NCI-H2171 (cell line): Measurements from ENCODE around the gene CREB3L1.

Experiments
- DNase-seq: peaks from one replicate; lab custom pipeline; 2025; lab: John Stamatoyannopoulos, UW

The CREB3L1 gene

DNA sequence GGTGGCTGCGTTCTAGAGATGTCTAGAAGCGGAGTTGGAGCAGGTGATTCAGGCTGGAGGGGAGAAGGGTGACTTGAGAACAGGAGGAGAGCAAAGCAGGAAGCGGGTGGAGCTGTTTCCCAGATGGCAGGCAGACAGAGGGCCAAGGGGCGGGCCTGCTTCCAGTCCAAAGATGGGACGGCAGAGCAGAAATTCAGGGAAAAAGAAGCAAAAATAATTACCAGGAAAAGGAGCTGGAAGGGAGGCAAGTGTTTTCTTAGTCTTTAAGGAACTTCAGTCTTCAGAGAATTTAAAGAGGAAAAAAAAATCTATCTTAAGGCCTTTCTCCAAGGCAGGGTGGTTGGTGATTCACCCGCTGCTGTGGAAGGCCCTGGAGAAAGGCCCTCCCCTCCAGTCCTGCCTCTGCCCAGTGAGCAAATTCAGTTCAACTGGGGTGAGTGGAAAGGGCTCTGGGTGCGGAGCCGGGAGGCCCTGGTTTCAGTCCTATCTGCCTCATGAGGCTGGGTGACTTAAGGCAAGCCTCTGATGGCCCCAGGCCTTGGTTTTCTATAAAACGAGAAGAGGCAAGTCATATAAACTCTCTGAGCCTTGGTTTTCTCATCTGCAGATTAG lies 4.5 kb upstream of the CREB3L1 start:
- peak; percentile 2 for DNase-seq

DNA sequence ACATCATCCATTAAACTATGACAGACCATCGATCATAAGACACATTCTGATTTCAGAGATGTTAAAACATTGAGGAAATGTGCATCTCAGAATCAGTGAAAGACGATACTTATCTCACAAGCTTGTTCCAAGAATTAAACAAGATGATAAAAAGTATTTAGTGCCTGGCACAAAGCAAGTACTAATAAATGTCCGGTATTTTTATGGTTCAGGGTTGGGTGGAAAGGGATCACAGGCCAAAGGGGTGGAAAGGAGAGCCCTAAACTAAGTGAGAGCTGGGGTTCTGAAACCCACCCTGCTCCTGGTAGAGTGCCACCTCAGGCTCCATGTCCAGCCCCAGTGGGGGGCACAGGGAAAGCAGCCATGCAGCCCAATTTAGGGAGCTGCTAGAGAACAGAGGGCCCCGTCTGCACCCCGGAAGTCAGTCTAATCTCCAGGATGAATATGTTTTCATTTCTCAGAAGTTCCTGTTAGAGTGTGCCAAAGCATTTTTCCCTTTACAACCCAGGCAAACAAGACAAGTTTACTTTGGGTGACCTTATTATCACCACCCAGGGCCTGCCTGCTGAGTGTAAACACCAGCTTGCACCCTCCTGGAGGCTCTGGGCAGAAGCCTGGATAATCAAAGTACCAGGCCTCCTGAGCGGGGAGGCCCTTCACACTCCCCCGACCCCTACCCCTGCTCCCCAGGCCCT lies 3.8 kb upstream of the CREB3L1 start:
- no peak for DNase-seq

DNA sequence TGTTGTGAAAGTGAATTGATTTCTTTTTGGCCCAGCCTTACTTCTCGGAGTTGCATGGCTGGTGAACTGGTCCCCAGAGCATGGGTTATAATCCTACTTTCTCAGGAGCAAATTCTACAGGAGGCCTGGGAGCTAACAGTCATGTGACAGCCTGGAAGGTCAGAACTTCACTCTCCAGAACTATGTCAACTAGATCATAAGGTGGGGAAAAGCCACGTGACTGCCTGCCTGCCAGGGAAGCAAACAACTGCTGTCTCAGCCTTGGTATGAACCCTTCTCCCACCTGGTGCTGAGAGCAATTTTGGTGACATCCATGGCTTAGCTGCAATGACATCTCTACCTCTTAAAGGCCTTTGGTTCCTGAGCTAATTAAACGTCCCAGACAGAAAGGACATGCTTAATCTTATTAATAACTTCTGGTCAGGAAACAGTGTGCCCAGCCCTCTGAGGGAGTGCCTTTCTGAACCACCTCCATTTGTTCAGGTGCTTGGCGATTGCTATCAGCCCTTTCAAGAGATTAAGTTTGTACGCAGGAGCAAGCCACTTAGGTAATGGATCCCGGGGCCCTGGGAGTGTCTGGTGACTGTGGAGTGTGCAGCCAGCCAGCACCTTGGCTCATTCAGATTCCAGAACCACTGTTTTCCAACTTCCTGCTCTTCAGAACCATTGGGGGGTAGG lies 1.4 kb upstream of the CREB3L1 start:
- no peak for DNase-seq

DNA sequence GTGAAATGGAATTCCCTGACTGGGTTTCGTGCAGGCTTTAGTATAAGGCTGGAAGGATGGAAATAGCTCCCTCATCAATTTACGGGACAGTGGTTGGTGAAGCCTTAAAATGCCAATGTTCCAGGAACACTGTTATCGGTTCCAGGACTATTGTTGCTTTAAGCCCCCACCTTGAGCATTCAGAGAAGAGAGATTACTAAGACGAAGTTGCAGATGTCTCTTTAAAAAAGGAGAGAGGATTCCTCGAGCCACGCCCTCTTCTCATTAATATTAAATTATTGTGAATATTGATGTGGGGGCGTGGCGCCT lies 195 bp upstream of the CREB3L1 start:
- DNase-seq = peak; percentile 18

DNA sequence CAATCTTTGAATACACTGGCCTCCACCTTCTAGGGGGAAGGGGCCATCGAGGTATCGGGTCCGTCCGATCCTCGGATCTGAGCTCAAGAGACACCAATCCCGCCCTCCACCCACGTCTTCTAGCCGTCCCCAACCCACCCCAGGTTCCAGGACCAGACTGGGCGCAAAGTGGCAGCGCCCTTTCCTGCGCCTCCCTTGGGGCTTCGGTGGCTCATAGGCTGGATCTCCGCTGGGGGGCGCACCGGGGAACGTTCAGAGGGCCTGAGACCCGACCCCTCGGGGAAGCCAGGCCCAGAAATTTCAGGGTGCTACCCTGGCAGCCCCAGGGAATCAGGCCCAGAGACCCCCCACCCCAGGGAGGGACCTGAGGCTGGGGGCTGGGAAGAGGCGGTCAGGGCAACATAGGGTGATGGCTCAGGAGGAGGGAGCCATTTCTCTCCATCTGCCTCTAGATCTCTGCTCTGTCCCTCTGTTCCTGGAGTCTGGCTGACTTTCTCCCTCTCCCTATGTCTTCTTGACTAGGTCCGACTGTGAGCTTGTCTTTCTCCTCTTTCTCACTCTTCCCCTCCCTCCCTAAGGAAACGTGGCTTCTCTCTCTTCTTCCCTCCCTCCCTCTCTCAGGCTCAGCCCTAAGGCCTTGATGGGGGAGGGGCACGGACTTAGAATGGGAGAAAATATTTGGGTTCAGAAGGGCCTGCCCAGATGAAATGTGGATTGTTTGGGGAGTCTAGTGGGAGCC lies 1.1 kb downstream of the CREB3L1 start:
- no peak for DNase-seq

DNA sequence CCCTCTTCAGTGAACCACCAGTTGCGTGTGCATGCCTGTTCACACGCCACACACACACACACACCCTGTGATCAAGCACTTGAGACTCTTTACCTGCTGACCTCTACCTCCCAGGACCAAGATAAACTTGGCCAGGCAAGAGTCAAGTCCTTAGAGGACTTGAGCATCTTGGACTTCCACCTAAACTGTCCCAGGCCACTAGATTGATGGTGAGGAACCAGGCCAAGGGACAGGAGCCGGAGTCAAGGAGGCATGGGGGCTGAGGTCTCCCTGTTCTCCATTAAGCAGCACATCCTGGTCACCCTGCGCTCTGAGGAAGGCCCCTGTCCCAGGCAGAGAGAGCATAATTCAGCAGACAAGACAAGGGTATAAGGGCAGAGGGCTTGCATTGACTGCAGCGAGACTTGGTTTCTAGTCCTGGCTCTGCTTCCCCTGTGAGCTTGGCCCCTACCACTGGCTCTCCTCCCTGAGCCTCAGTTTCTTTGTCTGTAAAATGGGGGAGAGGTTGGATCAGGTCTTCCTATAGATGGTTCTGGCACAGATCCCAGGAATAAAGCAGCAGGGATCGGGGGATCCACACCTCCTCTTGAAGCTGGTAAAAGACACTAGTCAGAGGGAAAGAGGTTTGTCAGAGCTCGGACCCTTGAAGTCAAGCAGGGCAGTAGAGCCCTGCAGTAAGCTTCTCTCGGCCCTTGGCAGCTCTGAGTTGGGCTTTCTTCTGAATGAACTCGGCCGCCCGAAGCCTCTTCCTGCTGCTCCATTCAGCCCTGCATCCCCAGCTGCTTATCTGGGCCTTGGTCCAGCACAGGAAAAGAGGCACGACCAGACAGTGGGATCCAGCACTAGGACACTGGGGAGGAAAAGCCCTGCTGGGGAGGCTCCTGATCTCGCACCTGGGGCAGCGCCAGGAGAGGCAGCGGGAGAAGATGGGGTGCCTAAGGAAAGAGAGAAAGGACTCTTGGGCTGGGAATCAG lies 2.0 kb downstream of the CREB3L1 start:
- DNase-seq = no peak

DNA sequence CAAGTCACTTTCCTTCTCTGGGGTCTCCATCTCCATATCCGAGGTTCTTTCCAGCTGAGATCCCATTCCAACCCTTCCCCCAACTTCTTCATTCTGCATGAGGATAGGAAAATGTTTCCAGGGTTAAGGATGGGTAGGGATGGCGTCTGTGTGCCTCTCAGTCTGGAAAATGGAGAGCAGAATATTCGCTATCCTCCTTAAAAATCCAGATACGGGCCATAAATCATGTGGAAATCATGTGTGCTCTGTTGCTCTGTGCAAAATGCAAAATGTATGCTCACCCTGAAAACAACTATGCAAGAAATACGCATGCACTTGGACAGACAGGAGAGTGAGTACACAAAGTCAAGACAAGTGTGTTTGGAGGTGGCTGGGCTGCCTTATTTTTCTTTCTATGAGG lies 3.2 kb downstream of the CREB3L1 start:
- DNase-seq = no peak

DNA sequence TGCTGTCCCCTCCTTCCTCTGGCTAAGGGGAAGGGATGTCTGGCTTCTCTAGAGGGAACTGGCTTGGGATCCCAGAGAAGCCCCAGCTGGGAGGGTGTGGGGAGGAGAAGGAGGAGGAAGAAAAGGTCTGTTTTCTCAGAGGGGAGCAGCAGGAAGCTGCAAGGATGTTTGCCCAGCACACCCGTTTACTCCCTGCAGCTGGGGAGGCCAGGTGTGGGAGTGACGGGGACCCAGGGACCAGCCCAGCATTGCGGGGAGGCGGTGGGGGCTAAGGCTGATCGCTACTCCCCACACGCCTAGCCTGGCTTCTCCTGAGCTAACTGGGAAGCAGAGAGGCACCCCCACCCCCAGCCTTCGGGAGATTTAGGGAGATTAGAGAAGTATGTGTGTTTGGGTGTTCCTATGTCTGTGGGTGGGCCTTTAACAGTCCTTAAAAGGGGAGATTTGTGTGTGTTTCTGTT lies 3.9 kb downstream of the CREB3L1 start:
- DNase-seq = no peak

DNA sequence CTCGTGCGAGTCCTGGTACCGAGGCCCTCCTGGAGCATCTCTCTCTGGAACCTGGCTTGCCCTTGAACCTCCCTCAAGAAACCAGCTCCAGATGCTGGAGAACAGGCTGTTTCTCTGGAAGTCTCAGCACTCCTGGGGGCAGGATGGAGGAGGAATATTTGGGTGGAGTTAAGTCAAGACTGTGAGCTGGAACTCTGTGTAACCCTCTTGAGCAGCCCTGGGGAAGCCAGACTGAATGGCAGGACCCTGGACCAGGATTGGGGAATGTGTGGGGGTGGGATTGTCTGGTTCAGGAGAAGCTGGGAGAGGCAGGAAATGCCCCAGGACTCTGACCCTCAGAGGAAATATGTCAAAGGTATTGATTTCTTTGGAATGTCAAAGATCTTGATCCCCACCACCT lies 7.7 kb downstream of the CREB3L1 start:
- no peak for DNase-seq

DNA sequence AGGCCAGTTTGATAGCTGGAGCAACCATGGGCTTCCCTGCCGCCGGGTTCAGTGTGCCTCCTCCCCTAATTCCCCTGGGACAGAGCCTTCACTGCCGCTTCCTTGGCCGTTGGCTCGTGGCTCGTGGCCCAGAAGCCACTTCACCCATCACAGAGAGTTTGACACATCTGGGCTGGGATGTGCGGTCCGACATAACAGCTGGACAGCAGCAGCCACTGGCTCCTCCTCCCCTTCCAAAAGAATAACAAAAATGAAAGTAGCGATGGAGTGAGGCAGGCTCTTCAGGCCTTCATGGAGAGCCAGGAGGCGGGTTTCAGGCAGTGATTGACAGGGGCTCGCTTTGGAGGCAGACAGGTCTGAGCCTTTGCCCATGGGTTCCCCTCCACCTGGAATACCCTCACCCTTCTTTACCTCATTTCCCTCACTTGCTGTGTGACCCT lies 8.2 kb downstream of the CREB3L1 start:
- DNase-seq = no peak

DNA sequence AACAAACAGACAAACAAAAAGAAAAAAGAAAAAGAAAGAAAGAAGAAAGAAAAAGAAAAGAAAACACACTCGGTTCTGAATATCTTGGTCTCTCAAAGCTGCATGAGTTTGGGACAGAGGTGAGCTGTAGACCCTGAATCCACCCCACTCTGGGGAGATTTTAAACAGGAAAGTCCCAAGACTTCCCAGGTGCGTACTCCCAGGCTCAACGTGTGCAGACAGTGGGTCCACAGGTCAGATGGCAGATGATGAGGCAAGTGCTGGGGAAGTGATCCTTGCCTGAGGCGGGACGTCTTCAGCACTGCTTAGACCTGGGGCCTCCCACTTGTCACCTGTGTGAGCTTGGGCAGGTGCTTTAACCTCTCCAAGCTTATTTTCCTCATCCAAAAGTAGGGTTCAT lies 9.3 kb downstream of the CREB3L1 start:
- no peak for DNase-seq

DNA sequence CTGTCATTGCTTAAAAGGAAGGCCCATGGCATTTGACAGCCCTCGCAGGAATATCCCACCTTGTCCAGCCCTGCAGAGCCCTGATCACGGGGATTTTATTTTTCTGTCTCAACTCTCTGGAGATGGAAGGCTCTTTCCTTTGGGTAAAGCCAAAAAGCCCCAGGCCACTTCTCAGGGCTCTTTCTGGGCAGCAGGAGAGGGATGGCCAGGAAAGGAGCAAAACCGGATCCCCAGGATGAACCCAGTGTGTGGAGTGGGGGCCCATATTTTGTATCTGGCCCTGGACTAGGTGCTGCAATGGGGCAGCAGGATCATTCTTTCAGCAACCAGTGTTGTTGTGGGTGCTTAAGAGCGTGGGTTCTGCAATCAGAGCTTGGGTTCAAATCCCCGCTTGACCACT lies 11.0 kb downstream of the CREB3L1 start:
- DNase-seq = no peak

DNA sequence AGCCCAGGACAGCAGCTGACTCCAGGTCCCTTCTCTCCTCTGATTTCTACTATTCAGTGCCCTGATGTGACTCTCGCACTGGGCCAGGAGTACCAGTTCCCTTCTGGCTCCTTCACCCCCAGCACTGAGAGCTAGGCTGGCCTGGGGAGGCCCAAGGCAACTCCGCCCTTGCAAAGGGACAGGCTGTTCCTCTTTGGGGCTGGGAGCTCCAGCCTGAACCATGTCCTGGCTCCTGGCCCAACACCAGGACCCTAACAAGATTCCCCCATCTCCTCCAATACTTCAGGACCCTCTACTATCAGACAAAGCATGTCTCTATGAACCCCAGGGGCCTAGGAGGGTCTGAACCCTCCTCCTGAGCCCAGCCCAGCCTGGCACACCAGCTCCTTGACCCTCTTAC lies 12.5 kb downstream of the CREB3L1 start:
- no peak for DNase-seq

DNA sequence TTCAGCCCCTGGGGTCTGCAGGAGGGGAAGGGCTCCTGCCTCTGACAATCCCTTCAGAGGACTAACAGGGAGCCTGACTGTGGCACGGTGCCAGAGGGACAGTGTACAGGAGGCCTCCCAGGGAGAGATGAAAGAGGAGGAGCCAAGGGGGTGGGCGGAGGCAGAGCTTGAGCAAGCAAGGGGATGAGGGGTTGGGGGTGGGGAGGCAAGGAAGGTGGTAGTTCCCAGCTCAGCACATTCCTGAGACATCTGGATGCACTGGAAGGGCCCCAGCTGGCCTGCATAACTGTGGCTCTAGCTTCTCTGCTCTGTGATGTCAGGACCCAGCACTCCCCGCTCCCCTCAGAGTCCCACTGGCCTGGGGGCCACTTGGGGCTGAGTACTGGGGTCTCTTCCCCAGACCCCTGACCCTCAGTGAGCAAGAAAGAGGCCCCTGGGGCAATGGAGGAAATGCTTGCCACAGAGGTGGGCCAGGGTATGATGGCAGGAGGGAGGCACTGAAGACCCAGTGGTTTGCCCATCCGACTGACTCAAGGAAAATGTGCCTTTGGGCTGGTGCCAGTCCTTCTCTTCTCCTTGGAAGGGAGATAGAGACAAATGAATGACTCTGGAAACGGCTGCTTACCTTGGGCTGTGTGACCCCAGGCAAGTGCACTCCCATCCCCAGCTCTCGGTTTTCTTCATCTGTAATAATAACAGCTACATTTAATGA lies 13.3 kb downstream of the CREB3L1 start:
- DNase-seq = peak; percentile 2

DNA sequence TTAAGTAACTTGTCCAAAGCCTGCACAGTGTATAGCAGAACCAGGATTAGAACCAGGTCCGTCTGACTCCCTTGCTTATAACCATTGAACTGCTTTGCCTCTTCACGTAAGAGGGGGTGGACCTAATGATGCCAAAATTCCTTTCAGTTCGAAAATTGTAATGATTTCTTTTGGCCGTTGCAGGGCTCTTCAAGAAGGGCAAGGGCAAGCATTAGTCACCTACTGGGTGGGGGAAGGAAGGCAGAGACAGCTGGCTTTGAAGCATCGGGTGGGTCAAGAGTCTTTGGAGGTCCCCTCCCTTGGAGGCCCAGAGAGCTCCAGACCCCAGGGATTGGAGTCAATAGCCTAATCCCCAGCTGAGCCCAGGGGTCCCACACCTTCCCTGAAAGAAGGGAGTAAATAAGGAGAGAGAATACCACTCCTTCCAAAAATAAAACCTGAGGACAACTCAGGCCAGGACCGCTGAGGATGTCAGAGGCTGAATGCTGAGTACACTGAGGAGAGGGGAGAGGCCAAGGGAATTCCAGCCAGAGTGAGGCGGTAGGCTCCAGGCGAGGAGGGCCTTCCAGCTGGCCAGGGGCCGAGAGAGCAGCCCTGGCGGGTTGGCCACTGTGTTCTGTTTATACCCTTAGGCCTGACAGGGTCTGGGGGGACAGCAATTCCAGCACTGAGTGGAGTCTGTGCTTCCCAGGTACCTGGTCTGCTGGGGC lies 14.1 kb downstream of the CREB3L1 start:
- no peak for DNase-seq

DNA sequence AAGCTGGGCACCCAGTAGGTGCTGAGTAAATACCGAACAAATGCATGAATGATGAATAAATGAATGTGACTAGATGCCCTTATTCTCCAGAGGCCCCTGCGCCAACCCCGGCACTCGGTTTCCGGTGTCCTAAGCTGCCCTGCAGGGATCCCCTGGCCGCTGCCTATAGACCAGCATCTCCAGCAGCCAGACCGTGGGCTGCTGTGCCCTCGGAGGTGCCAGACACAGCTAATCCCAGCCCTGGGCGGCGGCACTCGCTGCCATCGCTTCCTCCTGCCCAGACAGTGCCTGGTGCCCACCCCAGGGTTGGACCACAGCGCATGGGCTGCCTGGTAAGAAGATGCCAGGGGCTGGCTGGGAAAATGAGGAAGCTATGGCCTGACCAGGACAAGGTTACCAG lies 15.6 kb downstream of the CREB3L1 start:
- no peak for DNase-seq

DNA sequence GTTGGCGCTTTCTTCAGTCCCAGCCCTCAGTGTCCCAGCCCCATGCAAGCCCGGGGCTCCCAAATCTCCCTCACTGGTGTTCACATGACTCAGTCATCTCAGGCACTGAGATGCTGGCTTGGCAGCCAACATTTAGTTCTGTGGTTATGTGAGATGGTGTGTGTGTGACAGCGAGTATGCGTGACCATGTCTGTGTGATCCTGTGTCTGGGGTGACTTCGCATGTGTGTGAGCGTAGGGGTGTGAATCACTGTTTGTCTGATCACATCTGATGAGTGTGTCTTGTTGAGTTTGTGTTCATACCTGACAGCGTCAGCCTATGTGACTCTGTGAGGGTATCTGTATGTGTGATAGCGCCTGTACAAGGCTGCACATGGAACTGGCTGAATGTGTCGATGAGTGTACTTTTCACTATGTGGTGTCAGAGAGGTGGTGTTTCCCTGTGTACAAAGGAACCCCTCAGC lies 16.2 kb downstream of the CREB3L1 start:
- no peak for DNase-seq

DNA sequence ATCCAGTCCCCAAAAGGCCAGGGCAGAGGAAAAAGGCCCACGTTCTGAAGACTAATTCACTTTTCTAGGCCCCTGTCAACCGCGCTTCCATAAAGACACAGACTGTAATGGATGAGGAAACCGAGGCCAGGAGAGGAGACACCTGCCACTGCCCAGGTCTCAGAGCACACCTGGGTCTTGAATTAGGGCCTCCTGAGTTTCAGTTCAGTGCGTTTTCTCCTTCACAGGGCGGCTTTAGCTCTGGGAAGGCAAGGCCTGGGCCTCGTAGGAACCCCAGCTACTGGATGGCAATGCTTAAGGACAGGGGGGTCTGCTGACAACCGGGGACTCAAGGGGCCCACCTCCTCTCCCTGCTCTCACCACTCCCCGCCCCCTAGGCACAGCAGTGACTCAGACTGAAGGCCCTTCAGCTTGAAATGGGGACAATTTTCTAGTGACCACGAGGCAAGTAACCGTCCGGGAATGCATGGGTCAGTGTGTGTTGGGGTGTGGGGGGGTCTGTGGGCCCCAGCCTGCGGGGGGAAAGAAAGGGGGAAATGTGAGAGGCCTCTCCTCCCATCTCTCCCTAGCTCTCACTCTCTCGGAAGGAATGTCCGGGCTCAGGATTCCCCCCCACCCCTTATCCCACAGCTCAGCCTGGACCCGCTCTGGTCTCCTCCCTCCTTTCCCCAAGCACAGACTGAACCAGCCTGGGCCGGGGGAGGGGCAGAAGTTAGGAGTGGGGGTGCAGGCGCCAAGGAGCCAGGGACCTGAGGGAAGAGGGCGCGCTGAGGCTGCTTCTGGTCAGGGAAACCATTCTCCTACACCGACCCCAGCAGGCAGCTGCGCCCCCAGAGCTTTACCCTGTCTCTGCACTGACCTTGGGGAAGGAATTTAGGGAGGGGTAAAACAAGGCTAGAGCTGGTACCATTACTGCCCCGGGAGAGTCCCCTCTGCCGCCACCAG lies 17.2 kb downstream of the CREB3L1 start:
- no peak for DNase-seq
